Pancreas (tissue), 10 donors: ENCODE data around the gene CTU1. TPM values are rescaled to one million over a fixed set of nuclear protein-coding genes. Genes with fewer than 3 reads are reported as not detected.

Experiments
- ATAC-seq, 4 donors: fragments of 200-7000 bp; cut with Tn5 transposase; one replicate each; pipeline versions ENCODE4 v1.8.0 to v1.9.1; 2020; ENCODE audit warnings: mild to moderate bottlenecking in 4 of 4, moderate library complexity in 4 of 4
- DNase-seq, 6 donors: peaks; one replicate each; pipeline ENCODE4 v3.0.0-alpha.2; 2020
- FAIRE-seq: peaks from 2 replicates; lab custom pipeline; 2012; peaks lifted over from hg19 to GRCh38; lab: Jason Lieb, UNC
- H3K27ac ChIP-seq, 4 donors: fragments of 200-600 bp; sonication (generic); 1 replicate in 3 of 4; 2 replicates in 1 of 4; pipeline versions ENCODE4 v1.5.0 to v1.8.0; 2020
- H3K27me3 ChIP-seq, 4 donors: fragments of 200-600 bp; one replicate each; pipeline ENCODE4 v1.8.0; 2021
- H3K36me3 ChIP-seq, 3 donors: fragments of 200-600 bp; sonication (generic) in 1 of 3; one replicate each; pipeline versions ENCODE4 v1.5.0 to v1.8.0; 2020 to 2021
- H3K4me1 ChIP-seq, 3 donors: fragments of 200-600 bp; one replicate each; pipeline ENCODE4 v1.8.0; 2021
- H3K4me3 ChIP-seq, 4 donors: fragments of 200-600 bp; sonication (generic) in 2 of 4; one replicate each; pipeline versions ENCODE4 v1.5.0 to v1.8.0; 2020 to 2021
- H3K9me3 ChIP-seq, 4 donors: fragments of 200-600 bp; one replicate each; pipeline ENCODE4 v1.8.0; 2021
- WGBS, 2 donors: extraction: QIAGEN DNeasy Blood & Tissue Kit; methylation state at CpG; one replicate each; pipeline ENCODE4 v1.1.7; 2013; 5-methylcytosine and 5-hydroxymethylcytosine counted together
- intact Hi-C, 3 donors: fragments of 100-400 bp; cut with DNase I; formaldehyde crosslinking; loops; one replicate each; pipeline versions ENCODE4 v1.11.1 to v1.14.2; 2022
- polyA plus RNA-seq, 2 donors: library from polyadenylated mRNA; stranded (reverse); fragments of 200-250 nt; gene quantifications; one replicate each; pipeline ENCODE4 v1.2.3, GENCODE V29; 2013
- total RNA-seq, 6 donors: library from RNA; stranded (reverse); fragmentation: NEBNext Ultra II Directional in 4 of 6; extraction: Animal tissue kit (Norgen Biotek cat#: 25700) in 4 of 6; gene quantifications; one replicate each; pipeline versions ENCODE4 v1.2.1 to v1.2.4, GENCODE V29; 2021 to 2023
- TF ChIP-seq, protein P1 (sequence below), 4 donors: fragments of 200-600 bp; sonication (generic) in 3 of 4; IDR thresholded peaks; one replicate each; pipeline versions ENCODE4 v1.5.0 to v1.8.0; 2021; ENCODE audit warnings: antibody characterized with exemption in 4 of 4
- donor health status: healthy with polysubstance abuse.
- donor health status: DM: no; HTN: no; CAD: no; lungs with moderate emphysema.
- donor health status: DM: no; HTN: no; CAD: no.
- donor health status: control.
- donor health status: control.
- donor health status: Bipolar disorder and iron deficiency.
- donor health status: DM: yes; HTN: yes; CAD: no.
- donor health status: DM: no; HTN: no; CAD: no.
- donor health status: DM: no; HTN: no; CAD: no.
- donor health status: DM: yes; HTN: yes; CAD: no.

The CTU1 gene
- total and polyA plus RNA-seq, 8 donors: 1.4 to 8.2 (median 3.7) TPM

DNA sequence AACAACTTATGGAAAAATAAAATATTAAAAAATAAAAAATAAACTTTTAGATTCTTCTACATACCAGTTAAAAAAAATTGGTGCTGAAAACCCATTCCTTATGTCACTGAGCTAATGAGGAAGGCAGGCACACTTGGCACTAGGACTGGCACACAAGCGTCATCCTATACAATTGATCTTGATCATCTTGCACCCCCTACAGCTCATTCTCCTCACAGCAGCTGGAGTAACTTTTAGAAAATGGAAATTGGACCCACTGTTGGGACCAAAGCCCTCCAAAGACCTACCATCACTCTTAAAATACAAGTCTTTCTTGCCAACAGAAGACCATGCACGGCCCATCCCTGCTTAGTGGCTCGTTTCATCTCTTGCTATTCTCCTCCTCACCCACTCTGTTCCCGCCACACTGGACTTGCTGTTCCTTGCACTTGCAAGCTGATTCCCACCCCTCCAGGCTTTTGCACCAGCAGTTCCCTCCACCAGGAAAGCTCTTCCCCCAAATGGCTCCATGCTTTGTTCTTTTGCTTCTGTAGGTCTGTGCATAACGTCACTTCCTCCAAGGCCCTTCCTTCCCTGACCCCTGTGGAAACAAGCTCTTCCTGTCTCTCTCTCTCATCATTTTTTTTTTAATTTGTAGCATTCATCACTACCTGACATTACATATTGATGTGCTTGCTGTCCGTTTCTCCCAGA lies 11.6 kb downstream of the CTU1 start:
- H3K27ac ChIP-seq: no peak overlapping the region
- no peak overlapping the region for H3K4me3 ChIP-seq
- WGBS, 2 donors: 81 to 87% methylated on average over 6 of the region's 6 CpGs
- TF ChIP-seq, protein P1, sequence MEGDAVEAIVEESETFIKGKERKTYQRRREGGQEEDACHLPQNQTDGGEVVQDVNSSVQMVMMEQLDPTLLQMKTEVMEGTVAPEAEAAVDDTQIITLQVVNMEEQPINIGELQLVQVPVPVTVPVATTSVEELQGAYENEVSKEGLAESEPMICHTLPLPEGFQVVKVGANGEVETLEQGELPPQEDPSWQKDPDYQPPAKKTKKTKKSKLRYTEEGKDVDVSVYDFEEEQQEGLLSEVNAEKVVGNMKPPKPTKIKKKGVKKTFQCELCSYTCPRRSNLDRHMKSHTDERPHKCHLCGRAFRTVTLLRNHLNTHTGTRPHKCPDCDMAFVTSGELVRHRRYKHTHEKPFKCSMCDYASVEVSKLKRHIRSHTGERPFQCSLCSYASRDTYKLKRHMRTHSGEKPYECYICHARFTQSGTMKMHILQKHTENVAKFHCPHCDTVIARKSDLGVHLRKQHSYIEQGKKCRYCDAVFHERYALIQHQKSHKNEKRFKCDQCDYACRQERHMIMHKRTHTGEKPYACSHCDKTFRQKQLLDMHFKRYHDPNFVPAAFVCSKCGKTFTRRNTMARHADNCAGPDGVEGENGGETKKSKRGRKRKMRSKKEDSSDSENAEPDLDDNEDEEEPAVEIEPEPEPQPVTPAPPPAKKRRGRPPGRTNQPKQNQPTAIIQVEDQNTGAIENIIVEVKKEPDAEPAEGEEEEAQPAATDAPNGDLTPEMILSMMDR (IDR thresholded peaks at IDR 0.05): peak in 1 of 4 donors; percentile 11
- no peak for DNase-seq
- peaks cover 4 to 7% (median 6%) of the 10 kb centered on the region in 3 donors for H3K4me1 ChIP-seq
- intact Hi-C loops: no loop called here
- FAIRE-seq: no peak
- no peaks in the 10 kb centered on the region for H3K27me3 ChIP-seq
- ATAC-seq: peak in 2 of 4 donors; percentile 55
- no peaks in the 10 kb centered on the region for H3K9me3 ChIP-seq
- H3K36me3 ChIP-seq: no peaks in the 10 kb centered on the region

DNA sequence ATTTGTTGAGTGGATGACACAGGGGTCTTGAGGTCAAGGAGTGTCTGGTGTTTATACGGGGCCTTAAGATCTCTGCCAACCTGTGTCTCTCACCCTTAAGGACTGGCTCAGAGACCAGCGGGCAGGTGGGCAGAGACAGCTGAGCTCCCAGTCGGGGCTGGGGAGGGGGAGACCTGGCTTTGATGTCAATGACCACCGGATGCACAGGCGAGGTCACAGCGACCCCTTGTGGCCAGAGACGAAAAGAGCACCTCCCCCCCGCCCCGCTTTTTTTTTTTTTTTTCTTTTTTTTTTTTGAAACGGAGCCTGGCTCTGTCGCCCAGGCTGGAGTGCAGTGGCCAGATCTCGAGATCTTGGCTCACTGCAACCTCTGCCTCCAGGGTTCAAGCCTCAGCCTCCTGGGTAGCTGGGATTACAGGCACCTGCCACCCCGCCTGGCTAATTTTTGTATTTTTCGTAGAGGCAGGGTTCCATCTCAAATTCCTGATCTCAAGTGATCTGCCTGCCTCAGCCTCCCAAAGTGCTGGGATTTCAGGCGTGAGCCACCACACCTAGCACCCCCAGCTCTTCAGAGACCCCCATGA lies 13.4 kb downstream of the CTU1 start:
- Histone ChIP-seq H3K4me3 (no peak overlapping the region), H3K36me3 (no peaks in the 10 kb centered on the region), H3K27ac (no peak overlapping the region), H3K4me1 (no peaks in the 10 kb centered on the region), H3K9me3 (no peaks in the 10 kb centered on the region), H3K27me3 (no peaks in the 10 kb centered on the region)
- WGBS, 2 donors: 29 to 31% methylated on average over 14 to 15 of the region's 15 CpGs
- DNase-seq: peak in 3 of 6 donors; percentile 45 to 73 (median 66)
- ATAC-seq: peak; percentile 11 to 57 (median 42)
- TF ChIP-seq, protein P1 (IDR thresholded peaks at IDR 0.05): peak; percentile 52 to 67 (median 63)
- FAIRE-seq: no peak
- intact Hi-C loops: loop anchor here in 2 of 3 donors (5.0 kb wide), 3 partner anchors 67 to 162 kb away; partner anchors contain the start of gene KLK11 (in 1 of the 2)

DNA sequence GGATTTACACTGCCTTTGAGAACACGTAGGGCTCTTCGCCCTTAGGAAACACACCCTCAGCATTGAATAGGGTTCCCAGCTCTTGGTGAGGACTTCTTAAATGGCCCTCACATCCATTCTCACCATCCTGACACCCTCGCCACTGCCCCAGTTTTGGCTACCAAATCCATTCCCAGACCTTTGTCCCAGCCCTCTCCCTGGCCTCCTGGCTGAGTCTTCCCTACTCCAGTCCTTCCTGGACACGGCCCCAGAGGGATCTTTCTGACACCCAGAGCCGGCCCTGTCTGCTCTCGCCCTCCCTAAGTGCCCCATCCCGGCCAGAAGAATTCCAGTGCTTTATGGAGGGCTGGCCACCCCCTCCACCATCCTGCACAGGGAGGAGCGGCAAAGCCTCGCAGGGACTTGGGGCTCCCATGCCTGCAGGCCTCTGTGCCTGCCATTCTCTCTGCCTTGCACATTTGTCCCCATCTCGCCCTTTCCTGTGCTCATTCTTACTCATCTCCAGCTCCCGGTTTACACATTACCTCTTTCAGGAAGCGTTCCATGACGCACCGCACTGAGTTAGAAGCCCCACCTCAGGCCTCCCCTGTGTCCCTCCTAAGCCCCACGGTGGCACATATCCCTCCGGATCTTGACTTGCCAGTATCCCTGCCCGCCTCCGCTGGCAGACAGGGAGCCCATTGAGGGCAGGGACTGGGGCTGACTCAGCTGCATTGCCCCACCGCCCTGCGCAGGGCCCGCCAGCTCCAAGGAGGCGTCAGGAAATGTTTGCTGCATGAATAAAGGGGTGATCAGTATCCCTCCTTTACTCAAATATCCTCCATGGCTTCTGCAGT lies 14.5 kb downstream of the CTU1 start:
- Histone ChIP-seq H3K27me3 (no peaks in the 10 kb centered on the region), H3K36me3 (no peaks in the 10 kb centered on the region), H3K27ac (no peak overlapping the region), H3K4me1 (no peaks in the 10 kb centered on the region), H3K9me3 (no peaks in the 10 kb centered on the region), H3K4me3 (no peak overlapping the region)
- FAIRE-seq: no peak
- intact Hi-C loops: loop anchor here in 2 of 3 donors (5.0 kb wide), 3 partner anchors 66 to 161 kb away; partner anchors contain the start of gene KLK11 (in 1 of the 2)
- no peak for DNase-seq
- 77 to 82% methylated on average over 22 of the region's 22 CpGs for WGBS, 2 donors
- ATAC-seq: no peak
- TF ChIP-seq, protein P1 (IDR thresholded peaks at IDR 0.05): no peak

DNA sequence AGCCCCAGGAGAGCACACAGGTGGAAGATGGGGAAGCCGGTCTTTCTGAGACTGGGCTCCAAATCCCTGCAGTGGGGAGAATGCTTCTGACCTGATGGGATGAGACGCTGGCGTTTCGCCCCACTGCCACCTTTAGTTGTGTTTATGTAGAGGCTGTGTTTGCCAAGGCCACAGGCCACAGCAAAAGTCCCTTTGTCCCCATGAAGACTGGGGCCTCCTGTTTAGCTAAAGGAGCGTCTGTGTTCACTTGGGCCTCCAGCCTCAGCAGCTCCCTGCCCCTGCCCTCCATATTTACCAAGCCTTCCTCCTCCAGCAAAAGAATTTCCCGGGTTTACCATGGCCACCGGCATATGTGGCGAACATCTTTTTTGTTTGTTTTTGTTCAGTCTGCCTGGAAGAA lies 15.1 kb downstream of the CTU1 start:
- whole genome bisulfite sequencing, 2 donors: 56 to 59% methylated on average over 8 of the region's 8 CpGs
- no peak overlapping the region for H3K4me3 ChIP-seq
- intact Hi-C loops: loop anchor here in 2 of 3 donors (5.0 kb wide), 3 partner anchors 66 to 161 kb away; partner anchors contain the start of gene KLK11 (in 1 of the 2)
- no peaks in the 10 kb centered on the region for H3K27me3 ChIP-seq
- no peaks in the 10 kb centered on the region for H3K4me1 ChIP-seq
- DNase-seq: no peak
- no peaks in the 10 kb centered on the region for H3K36me3 ChIP-seq
- no peak overlapping the region for H3K27ac ChIP-seq
- peak in 1 of 4 donors; percentile 18 for ATAC-seq
- TF ChIP-seq, protein P1 (IDR thresholded peaks at IDR 0.05): no peak
- H3K9me3 ChIP-seq: no peaks in the 10 kb centered on the region
- no peak for FAIRE-seq
